ENCODE results near the gene MTMR6.

MTMR6 gene

DNA sequence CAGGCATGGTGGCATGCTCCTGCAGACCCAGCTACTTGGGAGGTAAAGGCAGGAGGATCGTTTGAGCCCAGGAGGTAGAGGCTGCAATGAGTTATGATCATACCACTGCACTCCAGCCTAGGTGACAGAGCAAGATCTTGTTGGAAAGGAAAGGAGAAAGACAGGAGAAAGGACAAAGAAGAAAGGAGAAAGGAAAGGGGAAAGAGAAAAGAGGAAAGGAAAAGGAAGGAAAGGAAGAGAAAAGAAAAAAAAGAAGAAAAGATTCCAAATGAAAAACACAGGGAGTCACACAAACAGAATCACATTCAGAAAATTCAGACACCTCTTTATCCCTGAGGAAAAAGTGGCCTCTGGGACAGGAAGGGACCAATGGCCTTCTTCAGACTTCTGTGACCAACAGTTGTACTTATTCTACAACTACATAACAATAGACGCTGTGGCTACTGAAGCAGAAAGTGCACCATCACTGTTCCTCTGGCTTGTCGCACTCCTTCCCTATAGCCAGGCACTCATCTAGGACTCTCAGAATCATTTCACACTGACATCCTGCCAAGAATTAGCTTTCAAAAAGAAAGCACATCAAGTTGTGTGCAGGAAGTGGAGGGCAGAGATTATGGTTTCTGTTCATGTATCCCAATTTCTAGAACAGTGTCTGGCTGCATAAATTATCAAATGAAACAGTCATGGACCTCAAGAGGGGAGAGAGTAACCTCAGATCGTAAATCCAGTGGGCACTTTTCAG lies 5.9 kb downstream of the MTMR6 start:
- peaks cover 0 to 3% of the 10 kb centered on the region in 2 donors for H3K4me1 ChIP-seq (ENCODE audit: control insufficient read depth in 2 of 2, insufficient read depth in 2 of 2, low read length in 2 of 2)
- no peaks in the 10 kb centered on the region for H3K9me3 ChIP-seq (ENCODE audit: control insufficient read depth in 2 of 2, low read length in 2 of 2)
- no peak overlapping the region for H3K27ac ChIP-seq (ENCODE audit: low read depth in 2 of 2, low read length in 2 of 2)
- H3K27me3 ChIP-seq (ENCODE audit: control insufficient read depth in 2 of 2, insufficient read depth in 2 of 2, low read length in 2 of 2), result no peaks in the 10 kb centered on the region
- no peak overlapping the region for H3K4me3 ChIP-seq (ENCODE audit: low read length in 2 of 2)
- H3K9ac ChIP-seq (ENCODE audit: low read depth in 1 of 2, low read length in 2 of 2), result no peak overlapping the region
- H3K36me3 ChIP-seq (ENCODE audit: control insufficient read depth in 2 of 2, insufficient read depth in 2 of 2, low read length in 2 of 2), result no peaks in the 10 kb centered on the region

DNA sequence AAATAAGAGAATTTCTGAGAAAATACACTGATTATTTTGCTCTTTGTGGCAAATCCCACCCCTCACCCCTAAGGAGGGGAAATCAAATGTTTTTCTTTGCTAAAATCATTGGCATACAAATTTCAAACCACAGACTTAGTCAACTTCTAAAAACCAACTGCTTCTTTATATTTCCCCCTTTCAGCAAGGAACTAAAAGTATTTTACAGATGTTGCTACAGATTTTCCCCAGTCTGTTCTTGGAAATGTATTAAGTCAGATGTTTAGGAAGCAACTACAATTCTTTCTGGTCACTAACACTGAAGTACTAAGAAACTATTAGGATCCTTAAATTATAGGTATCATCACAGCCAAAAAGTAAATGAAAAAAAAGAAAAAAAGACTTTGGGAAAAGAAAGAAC lies 6.9 kb downstream of the MTMR6 start:
- Histone ChIP-seq H3K27ac (ENCODE audit: low read depth in 2 of 2, low read length in 2 of 2) (no peak overlapping the region), H3K9me3 (ENCODE audit: control insufficient read depth in 2 of 2, low read length in 2 of 2) (no peaks in the 10 kb centered on the region), H3K36me3 (ENCODE audit: control insufficient read depth in 2 of 2, insufficient read depth in 2 of 2, low read length in 2 of 2) (no peaks in the 10 kb centered on the region), H3K4me1 (ENCODE audit: control insufficient read depth in 2 of 2, insufficient read depth in 2 of 2, low read length in 2 of 2) (no peaks in the 10 kb centered on the region), H3K27me3 (ENCODE audit: control insufficient read depth in 2 of 2, insufficient read depth in 2 of 2, low read length in 2 of 2) (no peaks in the 10 kb centered on the region), H3K4me3 (ENCODE audit: low read length in 2 of 2) (no peak overlapping the region), H3K9ac (ENCODE audit: low read depth in 1 of 2, low read length in 2 of 2) (no peak overlapping the region)

- no peaks in the 10 kb centered on the region for H3K9me3 ChIP-seq (ENCODE audit: control insufficient read depth in 2 of 2, low read length in 2 of 2)
- H3K36me3 ChIP-seq (ENCODE audit: control insufficient read depth in 2 of 2, insufficient read depth in 2 of 2, low read length in 2 of 2), result peaks cover 2 to 7% of the 10 kb centered on the region in 2 donors
- H3K27me3 ChIP-seq (ENCODE audit: control insufficient read depth in 2 of 2, insufficient read depth in 2 of 2, low read length in 2 of 2), result no peaks in the 10 kb centered on the region
- H3K4me1 ChIP-seq (ENCODE audit: control insufficient read depth in 2 of 2, insufficient read depth in 2 of 2, low read length in 2 of 2), result no peaks in the 10 kb centered on the region
- H3K9ac ChIP-seq (ENCODE audit: low read depth in 1 of 2, low read length in 2 of 2), result no peak overlapping the region
- H3K27ac ChIP-seq (ENCODE audit: low read depth in 2 of 2, low read length in 2 of 2), result no peak overlapping the region
- no peak overlapping the region for H3K4me3 ChIP-seq (ENCODE audit: low read length in 2 of 2)
Observed at GRCh38 chr13:25276748-25277147, 10.5 kb downstream of the MTMR6 start.

GRCh38 chr13:25268561-25268960 lies 18.7 kb downstream of the MTMR6 start:
- H3K4me1 ChIP-seq (ENCODE audit: control insufficient read depth in 2 of 2, insufficient read depth in 2 of 2, low read length in 2 of 2), result no peaks in the 10 kb centered on the region
- H3K9me3 ChIP-seq (ENCODE audit: control insufficient read depth in 2 of 2, low read length in 2 of 2), result no peaks in the 10 kb centered on the region
- no peak overlapping the region for H3K9ac ChIP-seq (ENCODE audit: low read depth in 1 of 2, low read length in 2 of 2)
- no peak overlapping the region for H3K27ac ChIP-seq (ENCODE audit: low read depth in 2 of 2, low read length in 2 of 2)
- H3K36me3 ChIP-seq (ENCODE audit: control insufficient read depth in 2 of 2, insufficient read depth in 2 of 2, low read length in 2 of 2), result peaks cover 12 to 27% of the 10 kb centered on the region in 2 donors
- H3K27me3 ChIP-seq (ENCODE audit: control insufficient read depth in 2 of 2, insufficient read depth in 2 of 2, low read length in 2 of 2), result no peaks in the 10 kb centered on the region
- no peak overlapping the region for H3K4me3 ChIP-seq (ENCODE audit: low read length in 2 of 2)

DNA sequence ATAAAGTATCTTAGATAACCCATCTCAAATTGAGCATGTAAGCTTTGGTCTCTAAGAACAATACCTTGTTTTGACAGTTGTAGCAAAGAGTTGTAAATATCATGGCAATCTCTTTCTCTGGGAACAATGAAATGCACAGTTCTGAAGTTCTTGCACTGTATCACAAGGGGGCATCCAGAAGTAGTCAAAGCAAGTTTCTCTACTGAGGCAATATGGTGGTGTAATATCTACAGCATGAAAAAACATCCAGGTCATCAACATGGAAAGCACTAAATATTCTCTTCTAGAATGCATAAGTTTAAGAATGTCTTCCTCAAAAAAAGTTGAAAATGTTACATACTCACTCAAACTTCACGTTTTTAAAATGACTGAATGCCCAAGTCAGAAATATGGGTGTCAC lies 19.6 kb downstream of the MTMR6 start:
- no peak overlapping the region for H3K4me3 ChIP-seq (ENCODE audit: low read length in 2 of 2)
- no peaks in the 10 kb centered on the region for H3K27me3 ChIP-seq (ENCODE audit: control insufficient read depth in 2 of 2, insufficient read depth in 2 of 2, low read length in 2 of 2)
- no peak overlapping the region for H3K27ac ChIP-seq (ENCODE audit: low read depth in 2 of 2, low read length in 2 of 2)
- no peaks in the 10 kb centered on the region for H3K4me1 ChIP-seq (ENCODE audit: control insufficient read depth in 2 of 2, insufficient read depth in 2 of 2, low read length in 2 of 2)
- no peak overlapping the region for H3K9ac ChIP-seq (ENCODE audit: low read depth in 1 of 2, low read length in 2 of 2)
- peaks cover 18 to 32% of the 10 kb centered on the region in 2 donors for H3K36me3 ChIP-seq (ENCODE audit: control insufficient read depth in 2 of 2, insufficient read depth in 2 of 2, low read length in 2 of 2)
- no peaks in the 10 kb centered on the region for H3K9me3 ChIP-seq (ENCODE audit: control insufficient read depth in 2 of 2, low read length in 2 of 2)

GRCh38 chr13:25266706-25267105 lies 20.6 kb downstream of the MTMR6 start:
- H3K27me3 ChIP-seq (ENCODE audit: control insufficient read depth in 2 of 2, insufficient read depth in 2 of 2, low read length in 2 of 2), result no peaks in the 10 kb centered on the region
- H3K9me3 ChIP-seq (ENCODE audit: control insufficient read depth in 2 of 2, low read length in 2 of 2), result no peaks in the 10 kb centered on the region
- H3K4me3 ChIP-seq (ENCODE audit: low read length in 2 of 2), result no peak overlapping the region
- no peak overlapping the region for H3K27ac ChIP-seq (ENCODE audit: low read depth in 2 of 2, low read length in 2 of 2)
- H3K36me3 ChIP-seq (ENCODE audit: control insufficient read depth in 2 of 2, insufficient read depth in 2 of 2, low read length in 2 of 2), result peaks cover 19 to 38% of the 10 kb centered on the region in 2 donors
- no peak overlapping the region for H3K9ac ChIP-seq (ENCODE audit: low read depth in 1 of 2, low read length in 2 of 2)
- no peaks in the 10 kb centered on the region for H3K4me1 ChIP-seq (ENCODE audit: control insufficient read depth in 2 of 2, insufficient read depth in 2 of 2, low read length in 2 of 2)

DNA sequence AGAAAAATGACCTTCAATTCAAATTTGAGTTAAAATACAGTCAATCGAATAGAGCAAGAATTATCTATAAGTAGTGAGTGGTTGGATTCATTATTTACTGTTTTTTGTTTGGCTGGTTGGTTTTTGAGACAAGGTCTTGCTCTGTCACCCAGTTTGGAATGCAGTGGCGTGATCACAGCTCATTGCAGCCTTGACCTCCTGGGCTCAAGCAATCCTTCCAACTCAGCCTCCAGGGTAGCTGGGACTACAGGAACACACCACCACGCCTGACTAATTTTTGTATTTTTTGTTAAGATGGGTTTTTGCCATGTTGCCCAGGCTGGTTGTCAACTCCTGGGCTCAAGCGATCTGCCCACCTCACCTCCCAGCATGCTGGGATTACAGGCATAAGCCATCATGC lies 25.0 kb downstream of the MTMR6 start:
- Histone ChIP-seq H3K36me3 (ENCODE audit: control insufficient read depth in 2 of 2, insufficient read depth in 2 of 2, low read length in 2 of 2) (peaks cover 21 to 47% of the 10 kb centered on the region in 2 donors), H3K9me3 (ENCODE audit: control insufficient read depth in 2 of 2, low read length in 2 of 2) (no peaks in the 10 kb centered on the region), H3K27ac (ENCODE audit: low read depth in 2 of 2, low read length in 2 of 2) (no peak overlapping the region), H3K9ac (ENCODE audit: low read depth in 1 of 2, low read length in 2 of 2) (no peak overlapping the region), H3K27me3 (ENCODE audit: control insufficient read depth in 2 of 2, insufficient read depth in 2 of 2, low read length in 2 of 2) (no peaks in the 10 kb centered on the region), H3K4me3 (ENCODE audit: low read length in 2 of 2) (no peak overlapping the region), H3K4me1 (ENCODE audit: control insufficient read depth in 2 of 2, insufficient read depth in 2 of 2, low read length in 2 of 2) (no peaks in the 10 kb centered on the region)

DNA sequence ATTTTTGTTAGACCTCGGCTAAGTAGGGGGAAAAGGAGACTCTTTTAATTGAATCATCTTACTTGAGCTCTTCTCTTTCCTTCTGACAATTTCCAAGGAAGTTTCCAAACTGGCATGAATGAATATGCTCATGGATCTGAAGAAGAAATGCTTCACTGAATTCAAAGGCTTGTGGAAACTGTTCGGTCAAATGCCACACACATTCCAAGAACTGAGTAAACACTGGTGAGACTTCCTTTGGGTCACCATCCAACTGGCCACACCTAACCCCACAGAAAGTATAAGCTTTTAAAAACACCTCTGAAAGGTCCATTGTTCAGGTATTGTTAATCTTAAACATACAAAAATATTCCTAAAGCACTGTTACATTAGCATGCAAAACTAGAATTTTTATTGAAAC lies 33.6 kb downstream of the MTMR6 start:
- H3K27me3 ChIP-seq (ENCODE audit: control insufficient read depth in 2 of 2, insufficient read depth in 2 of 2, low read length in 2 of 2), result no peaks in the 10 kb centered on the region
- no peak overlapping the region for H3K9ac ChIP-seq (ENCODE audit: low read depth in 1 of 2, low read length in 2 of 2)
- no peak overlapping the region for H3K27ac ChIP-seq (ENCODE audit: low read depth in 2 of 2, low read length in 2 of 2)
- H3K9me3 ChIP-seq (ENCODE audit: control insufficient read depth in 2 of 2, low read length in 2 of 2), result no peaks in the 10 kb centered on the region
- H3K4me3 ChIP-seq (ENCODE audit: low read length in 2 of 2), result no peak overlapping the region
- peaks cover 0 to 4% of the 10 kb centered on the region in 2 donors for H3K4me1 ChIP-seq (ENCODE audit: control insufficient read depth in 2 of 2, insufficient read depth in 2 of 2, low read length in 2 of 2)
- peaks cover 13 to 21% of the 10 kb centered on the region in 2 donors for H3K36me3 ChIP-seq (ENCODE audit: control insufficient read depth in 2 of 2, insufficient read depth in 2 of 2, low read length in 2 of 2)

GRCh38 chr13:25252752-25253151 lies 34.5 kb downstream of the MTMR6 start:
- Histone ChIP-seq H3K9me3 (ENCODE audit: control insufficient read depth in 2 of 2, low read length in 2 of 2) (no peaks in the 10 kb centered on the region), H3K36me3 (ENCODE audit: control insufficient read depth in 2 of 2, insufficient read depth in 2 of 2, low read length in 2 of 2) (peaks cover 13 to 21% of the 10 kb centered on the region in 2 donors), H3K27me3 (ENCODE audit: control insufficient read depth in 2 of 2, insufficient read depth in 2 of 2, low read length in 2 of 2) (no peaks in the 10 kb centered on the region), H3K4me3 (ENCODE audit: low read length in 2 of 2) (no peak overlapping the region), H3K4me1 (ENCODE audit: control insufficient read depth in 2 of 2, insufficient read depth in 2 of 2, low read length in 2 of 2) (peaks cover 0 to 4% of the 10 kb centered on the region in 2 donors), H3K9ac (ENCODE audit: low read depth in 1 of 2, low read length in 2 of 2) (no peak overlapping the region), H3K27ac (ENCODE audit: low read depth in 2 of 2, low read length in 2 of 2) (no peak overlapping the region)

DNA sequence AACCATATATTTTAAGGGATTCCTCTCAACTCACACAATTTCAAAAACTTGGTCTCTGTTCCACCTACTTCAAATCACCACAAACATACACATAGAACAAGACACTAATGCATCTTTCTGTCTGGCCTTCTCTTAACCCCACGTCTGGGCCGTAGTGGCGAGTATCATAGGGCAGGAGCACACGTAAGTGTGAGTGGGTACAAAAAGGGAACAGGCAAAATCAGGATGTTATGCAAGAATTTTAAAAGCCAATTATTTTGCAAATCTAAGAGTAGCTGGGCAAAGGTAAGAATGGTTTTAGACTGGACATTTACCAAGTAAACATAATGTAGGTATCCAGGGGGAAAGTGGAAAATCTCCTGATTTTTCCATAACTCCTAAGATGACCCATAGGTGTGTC lies 35.1 kb downstream of the MTMR6 start:
- peaks cover 0 to 4% of the 10 kb centered on the region in 2 donors for H3K4me1 ChIP-seq (ENCODE audit: control insufficient read depth in 2 of 2, insufficient read depth in 2 of 2, low read length in 2 of 2)
- H3K27me3 ChIP-seq (ENCODE audit: control insufficient read depth in 2 of 2, insufficient read depth in 2 of 2, low read length in 2 of 2), result no peaks in the 10 kb centered on the region
- no peak overlapping the region for H3K9ac ChIP-seq (ENCODE audit: low read depth in 1 of 2, low read length in 2 of 2)
- H3K27ac ChIP-seq (ENCODE audit: low read depth in 2 of 2, low read length in 2 of 2), result no peak overlapping the region
- no peaks in the 10 kb centered on the region for H3K9me3 ChIP-seq (ENCODE audit: control insufficient read depth in 2 of 2, low read length in 2 of 2)
- peaks cover 13 to 21% of the 10 kb centered on the region in 2 donors for H3K36me3 ChIP-seq (ENCODE audit: control insufficient read depth in 2 of 2, insufficient read depth in 2 of 2, low read length in 2 of 2)
- H3K4me3 ChIP-seq (ENCODE audit: low read length in 2 of 2), result no peak overlapping the region
